K562 (cell line): ENCODE measurements around the gene PXDC1. TPM values are rescaled to one million over a fixed set of nuclear protein-coding genes. Genes with fewer than 3 reads are reported as not detected.

ENCODE experiments used
- ATAC-seq: fragments of 200-7000 bp; cut with Tn5 transposase; 3 replicates; pipeline ENCODE4 v1.9.1; 2020; ENCODE audit warnings: moderate library complexity
- BruUV-seq: library from RNA; stranded (reverse); fragments of 400-500 nt; replicated peaks from 2 replicates; lab custom pipeline; 2021; lab: Mats Ljungman, UMichigan
- CTCF ChIA-PET: fragments of 300-600 bp; formaldehyde crosslinking; extraction: SDS; loops from one replicate; lab custom pipeline; 2021; ENCODE audit warnings: low intra/inter-chr PET ratio; lab: Yijun Ruan, JAX
- POLR2A ChIA-PET: fragments of 300-600, 350-650 bp; sonication (Branson Sonifier 250); formaldehyde crosslinking; extraction: SDS; loops from one replicate; lab custom pipeline; 2021; ENCODE audit warnings: antibody characterized with exemption, inconsistent platforms; lab: Yijun Ruan, JAX
- DNase-seq, 4 experiments: peaks; one replicate each; pipeline versions ENCODE4 v3.0.0 to v3.0.0-alpha.2; 2011 to 2018; ENCODE audit warnings: low spot score in 3 of 4, mixed read lengths in 3 of 4; ENCODE audit errors: extremely low read depth in 1 of 4
- FAIRE-seq: peaks from 2 replicates; lab custom pipeline; 2011; peaks lifted over from hg19 to GRCh38; lab: Jason Lieb, UNC
- H2AFZ ChIP-seq: 2 replicates; pipeline ENCODE4 v1.6.0; 2011; ENCODE audit warnings: low read depth, low read length, control low read depth, inconsistent platforms
- H3K27ac ChIP-seq: fragments of 200-600 bp; 3 replicates; pipeline ENCODE4 v1.8.0; 2011; ENCODE audit warnings: low read depth, mild to moderate bottlenecking, control low read depth, inconsistent platforms, low read length, moderate library complexity, mixed read lengths; ENCODE audit errors: extremely low read depth
- H3K27me3 ChIP-seq, 2 experiments: fragments of 300-600 bp in 1 of 2; 2 replicates in 1 of 2; 3 replicates in 1 of 2; pipeline versions ENCODE4 v1.6.0 to v1.8.0; 2011; ENCODE audit warnings: inconsistent platforms in 2 of 2, low read length in 2 of 2, mild to moderate bottlenecking in 1 of 2, mixed read lengths in 1 of 2, moderate library complexity in 1 of 2; ENCODE audit not compliant: control insufficient read depth in 2 of 2, insufficient read depth in 2 of 2
- H3K36me3 ChIP-seq: fragments of 300-600 bp; 3 replicates; pipeline ENCODE4 v1.8.0; 2011; ENCODE audit warnings: mild to moderate bottlenecking, low read length, inconsistent platforms; ENCODE audit not compliant: control insufficient read depth, insufficient read depth
- H3K4me1 ChIP-seq, 2 experiments: fragments of 200-600 bp in 1 of 2; replicated peaks in 1 of 2; 2 replicates in 1 of 2; 3 replicates in 1 of 2; pipeline versions ENCODE4 v1.5.1 to v1.8.0; 2011; ENCODE audit warnings: inconsistent platforms in 2 of 2, low read length in 2 of 2, mild to moderate bottlenecking in 1 of 2, mixed read lengths in 1 of 2, moderate library complexity in 1 of 2; ENCODE audit not compliant: control insufficient read depth in 2 of 2, insufficient read depth in 2 of 2
- H3K4me2 ChIP-seq: 2 replicates; pipeline ENCODE4 v1.6.1; 2011; ENCODE audit warnings: low read length, control low read depth, inconsistent platforms, mixed read lengths; ENCODE audit not compliant: insufficient read depth
- H3K4me3 ChIP-seq: fragments of 200-600 bp; sonication (generic), shearing (Covaris generic); 2 replicates; pipeline ENCODE4 v1.5.1; 2016; ENCODE audit warnings: control low read depth, inconsistent platforms
- H3K79me2 ChIP-seq: fragments of 200-600 bp; 3 replicates; pipeline ENCODE4 v1.8.0; 2011; ENCODE audit warnings: low read length, inconsistent platforms; ENCODE audit not compliant: control insufficient read depth, insufficient read depth
- H3K9ac ChIP-seq, 2 experiments: 2 replicates each; pipeline versions ENCODE4 v1.6.0 to v1.6.1; 2011; ENCODE audit warnings: low read depth in 2 of 2, low read length in 2 of 2, control low read depth in 1 of 2, inconsistent platforms in 1 of 2, mild to moderate bottlenecking in 1 of 2, mixed read lengths in 1 of 2; ENCODE audit not compliant: insufficient read depth in 1 of 2
- H3K9me1 ChIP-seq: one replicate; pipeline ENCODE4 v1.6.0; 2011; ENCODE audit warnings: inconsistent platforms, mild to moderate bottlenecking, low read length, moderate library complexity; ENCODE audit not compliant: control insufficient read depth, insufficient read depth
- H3K9me3 ChIP-seq: replicated peaks from 2 replicates; pipeline ENCODE4 v1.5.1; 2011; ENCODE audit warnings: low read depth, low read length, inconsistent platforms; ENCODE audit not compliant: control insufficient read depth, insufficient read depth
- H4K20me1 ChIP-seq: replicated peaks from 2 replicates; pipeline ENCODE4 v1.6.1; 2011; ENCODE audit warnings: low read length, inconsistent platforms, mixed read lengths; ENCODE audit not compliant: control insufficient read depth, insufficient read depth
- CAMTA2 ChIP-seq: fragments of 250-450 bp; sonication (Bioruptor Pico); conservative IDR thresholded peaks from 2 replicates; pipeline ENCODE4 v1.5.1; 2022
- HCFC1 ChIP-seq: IDR thresholded peaks from 2 replicates; pipeline ENCODE4 v1.6.1; 2012; ENCODE audit warnings: low read depth, low read length, improper control_type of control experiment
- HDAC6 ChIP-seq: IDR thresholded peaks from 2 replicates; pipeline ENCODE4 v1.6.1; 2012; ENCODE audit warnings: low read depth, mild to moderate bottlenecking, control low read depth, inconsistent platforms, low read length, moderate library complexity
- JUNB ChIP-seq: fragments of 450-650 bp; formaldehyde crosslinking; conservative IDR thresholded peaks from 2 replicates; pipeline ENCODE4 v1.4.0; 2020; ENCODE audit warnings: mild to moderate bottlenecking
- KDM2B ChIP-seq: fragments of 250-450 bp; sonication (Bioruptor Pico); IDR thresholded peaks from 2 replicates; pipeline ENCODE4 v1.8.0; 2021; ENCODE audit warnings: mild to moderate bottlenecking, moderate library complexity
- KDM5B ChIP-seq: fragments of 200-600 bp; sonication (generic); IDR thresholded peaks from 2 replicates; pipeline ENCODE4 v1.6.1; 2012; ENCODE audit warnings: low read depth, mild to moderate bottlenecking, moderate library complexity, low read length, control low read depth, inconsistent platforms; ENCODE audit not compliant: insufficient replicate concordance
- KHSRP ChIP-seq: fragments of 450-650 bp; IDR thresholded peaks from 2 replicates; pipeline ENCODE4 v1.6.1; 2017
- NR2F6 ChIP-seq: fragments of 450-650 bp; formaldehyde crosslinking; IDR thresholded peaks from 2 replicates; pipeline ENCODE4 v1.4.0; 2020; ENCODE audit warnings: mild to moderate bottlenecking
- RB1 ChIP-seq: fragments of 450-650 bp; IDR thresholded peaks from 2 replicates; pipeline ENCODE4 v1.6.1; 2017; ENCODE audit warnings: low read depth, mild to moderate bottlenecking
- RFX5 ChIP-seq: IDR thresholded peaks from 2 replicates; pipeline ENCODE4 v1.6.1; 2011; ENCODE audit warnings: low read depth, mild to moderate bottlenecking, improper control_type of control experiment, low read length
- SMARCA4 ChIP-seq: fragments of 450-650 bp; IDR thresholded peaks from 2 replicates; pipeline ENCODE4 v1.6.1; 2016
- SMC3 ChIP-seq: conservative IDR thresholded peaks from 2 replicates; pipeline ENCODE4 v1.6.1; 2011; ENCODE audit warnings: low read depth, low read length, improper control_type of control experiment; ENCODE audit not compliant: insufficient read depth
- SPI1 ChIP-seq: IDR thresholded peaks from 2 replicates; pipeline ENCODE4 v1.6.1; 2011; ENCODE audit warnings: low read depth, low read length, control low read depth, borderline replicate concordance
- SRSF1 ChIP-seq: fragments of 200-400 bp; formaldehyde crosslinking; IDR thresholded peaks from 2 replicates; pipeline ENCODE4 v1.6.1; 2017; ENCODE audit warnings: mild to moderate bottlenecking, low read depth, low read length, moderate library complexity
- TGIF2 ChIP-seq: sonication (generic); formaldehyde crosslinking; IDR thresholded peaks from 2 replicates; pipeline ENCODE4 v1.8.1; 2022; ENCODE audit warnings: mild to moderate bottlenecking, missing genetic modification reagents, moderate library complexity
- WGBS: fragments of 100-300 bp; shearing (Covaris generic); methylation state at CpG from one replicate; pipeline ENCODE4 v1.1.6; 2016; ENCODE audit warnings: low coverage, mixed read lengths; ENCODE audit not compliant: insufficient coverage; ENCODE audit errors: missing lambda C conversion rate; 5-methylcytosine and 5-hydroxymethylcytosine counted together
- in situ Hi-C: fragments of 300-500 bp; cut with MboI; formaldehyde crosslinking; loops from 4 replicates; pipeline ENCODE4 v1.15.0; 2018; ENCODE audit warnings: inconsistent platforms, mixed read lengths
- intact Hi-C: fragments of 100-400 bp; cut with micrococcal nuclease; formaldehyde crosslinking; loops from 2 replicates; pipeline ENCODE4 v1.14.2; 2022
- polyA plus RNA-seq, 8 experiments: library from polyadenylated mRNA; depleted of rRNA in 4 of 8; stranded (reverse) in 5 of 8; unstranded in 3 of 8; fragments of >200 nt; fragmentation: Nextera tagmentation in 2 of 8; fragmentation: Illumina TruSeq in 1 of 8; extraction: Ambion mirVana in 2 of 8; extraction: Trizol in 1 of 8; gene quantifications; 2 replicates each; pipeline versions ENCODE4 v1.2.1 to v1.2.3, GENCODE V29; 2011 to 2014; ENCODE audit warnings: inconsistent platforms in 1 of 8, missing spikeins in 1 of 8
- total RNA-seq, 7 experiments: library from RNA; depleted of rRNA in 6 of 7; stranded (reverse); fragments of >200 nt in 6 of 7; fragmentation: Illumina TruSeq in 2 of 7; extraction: Trizol in 2 of 7; gene quantifications; 2 replicates each; pipeline versions ENCODE4 v1.2.1 to v1.2.3, GENCODE V29; 2011 to 2021; ENCODE audit warnings: low replicate concordance in 1 of 7
- TF ChIP-seq, protein P1 (sequence below): IDR thresholded peaks from 2 replicates; pipeline ENCODE4 v1.6.1; 2012; ENCODE audit warnings: low read depth, low read length, improper control_type of control experiment, borderline replicate concordance
- TF ChIP-seq, protein P2 (sequence below), 2 experiments: fragments of 250-450 bp in 1 of 2; fragments of 450-650 bp in 1 of 2; sonication (Bioruptor Pico) in 1 of 2; IDR thresholded peaks; 2 replicates each; pipeline versions ENCODE4 v1.6.1 to v1.8.0; 2016 to 2021; ENCODE audit warnings: mild to moderate bottlenecking in 2 of 2, moderate library complexity in 2 of 2, missing compliant biosample characterization in 1 of 2, missing genetic modification characterization in 1 of 2
- TF ChIP-seq, protein P3 (sequence below): conservative IDR thresholded peaks from 2 replicates; pipeline ENCODE4 v1.6.1; 2011; ENCODE audit warnings: low read depth, mild to moderate bottlenecking, low read length; ENCODE audit not compliant: control insufficient read depth

Gene PXDC1
- total and polyA plus RNA-seq, 9 of the 15 experiments (the other 6 are each of a cell fraction or from before 2014, with no cell fraction given) = 0.09 to 0.33 (median 0.16) TPM; not detected in 5

DNA sequence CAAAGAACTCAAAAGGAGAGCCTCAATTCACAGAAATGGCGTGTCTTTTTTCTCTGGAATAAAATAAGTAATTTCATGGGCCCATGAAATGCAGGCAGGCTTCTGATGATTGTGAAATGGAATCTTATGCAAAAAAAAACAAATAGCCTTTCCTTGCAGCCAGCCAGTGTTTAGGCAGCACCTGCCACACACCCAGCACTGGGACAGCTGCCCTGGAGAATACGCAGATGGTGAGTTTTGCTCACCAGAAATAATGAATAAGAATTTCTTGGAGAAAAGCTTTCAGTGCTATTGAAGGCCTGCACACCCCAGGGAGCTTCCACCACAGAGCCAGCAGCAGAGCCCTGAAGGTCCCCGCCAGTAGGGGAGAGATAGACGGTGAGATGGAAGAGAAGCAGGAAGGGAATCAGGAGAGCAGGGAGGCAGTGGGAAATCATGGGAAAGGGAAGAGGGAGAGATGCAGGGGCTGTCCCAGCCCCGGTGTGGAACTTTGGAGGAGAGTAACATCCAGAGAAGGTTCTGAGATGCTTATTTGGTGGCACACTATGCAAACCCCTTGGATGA is 54.9 kb downstream of the PXDC1 start:
- TF ChIP-seq KHSRP (no peak), RFX5 (no peak), SMC3 (no peak), TGIF2 (no peak), HCFC1 (no peak), SPI1 (no peak), JUNB (CRISPR knock-in tag) (no peak), SRSF1 (no peak), SMARCA4 (no peak), KDM5B (no peak), CAMTA2 (no peak), RB1 (no peak), HDAC6 (no peak), NR2F6 (CRISPR knock-in tag) (no peak), KDM2B (CRISPR knock-in tag) (no peak)
- TF ChIP-seq, protein P1, sequence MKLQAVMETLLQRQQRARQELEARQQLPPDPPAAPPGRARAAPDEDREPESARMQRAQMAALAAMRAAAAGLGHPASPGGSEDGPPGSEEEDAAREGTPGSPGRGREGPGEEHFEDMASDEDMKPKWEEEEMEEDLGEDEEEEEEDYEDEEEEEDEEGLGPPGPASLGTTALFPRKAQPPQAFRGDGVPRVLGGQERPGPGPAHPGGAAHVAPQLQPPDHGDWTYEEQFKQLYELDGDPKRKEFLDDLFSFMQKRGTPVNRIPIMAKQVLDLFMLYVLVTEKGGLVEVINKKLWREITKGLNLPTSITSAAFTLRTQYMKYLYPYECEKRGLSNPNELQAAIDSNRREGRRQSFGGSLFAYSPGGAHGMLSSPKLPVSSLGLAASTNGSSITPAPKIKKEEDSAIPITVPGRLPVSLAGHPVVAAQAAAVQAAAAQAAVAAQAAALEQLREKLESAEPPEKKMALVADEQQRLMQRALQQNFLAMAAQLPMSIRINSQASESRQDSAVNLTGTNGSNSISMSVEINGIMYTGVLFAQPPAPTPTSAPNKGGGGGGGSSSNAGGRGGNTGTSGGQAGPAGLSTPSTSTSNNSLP = no peak
- TF ChIP-seq, protein P2, sequence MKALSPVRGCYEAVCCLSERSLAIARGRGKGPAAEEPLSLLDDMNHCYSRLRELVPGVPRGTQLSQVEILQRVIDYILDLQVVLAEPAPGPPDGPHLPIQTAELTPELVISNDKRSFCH (CRISPR knock-in tag; IDR thresholded peaks at IDR 0.05) = no peak
- TF ChIP-seq, protein P2 (tag; IDR thresholded peaks at IDR 0.05) = no peak
- TF ChIP-seq, protein P3, sequence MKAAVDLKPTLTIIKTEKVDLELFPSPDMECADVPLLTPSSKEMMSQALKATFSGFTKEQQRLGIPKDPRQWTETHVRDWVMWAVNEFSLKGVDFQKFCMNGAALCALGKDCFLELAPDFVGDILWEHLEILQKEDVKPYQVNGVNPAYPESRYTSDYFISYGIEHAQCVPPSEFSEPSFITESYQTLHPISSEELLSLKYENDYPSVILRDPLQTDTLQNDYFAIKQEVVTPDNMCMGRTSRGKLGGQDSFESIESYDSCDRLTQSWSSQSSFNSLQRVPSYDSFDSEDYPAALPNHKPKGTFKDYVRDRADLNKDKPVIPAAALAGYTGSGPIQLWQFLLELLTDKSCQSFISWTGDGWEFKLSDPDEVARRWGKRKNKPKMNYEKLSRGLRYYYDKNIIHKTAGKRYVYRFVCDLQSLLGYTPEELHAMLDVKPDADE = no peak
- TF ChIP-seq, all 486 proteins: peak for 0
- no peak for ATAC-seq
- ChIA-PET POLR2A (interaction anchor here (0.6 to 0.8 kb wide), 2 partner anchors 16 to 17 kb away, joined by 3 to 4 read pairs; no protein-coding TSS in a partner anchor), CTCF (no interaction called here)
- BruUV-seq = no TSS peak
- Histone ChIP-seq H3K27me3 (peaks cover 0 to 21% of the 10 kb centered on the region in 2 experiments; a peak in 4 of 5 replicates), H2AFZ (no peak overlapping the region), H3K9me3 (no peaks in the 10 kb centered on the region), H3K79me2 (no peaks in the 10 kb centered on the region), H3K36me3 (no peaks in the 10 kb centered on the region), H3K4me3 (no peak overlapping the region), H4K20me1 (no peaks in the 10 kb centered on the region), H3K9me1 (no peaks in the 10 kb centered on the region), H3K9ac (no peak overlapping the region), H3K4me2 (no peak overlapping the region), H3K4me1 (no peaks in the 10 kb centered on the region), H3K27ac (no peak overlapping the region)
- intact Hi-C loops = no loop called here
- in situ Hi-C loops = no loop called here
- WGBS = 0% methylated on average over 5 of the region's 5 CpGs
- no peak for FAIRE-seq
- DNase-seq = no peak
